Measurements from ENCODE around the gene AGAP1. TPM values are rescaled to one million over a fixed set of nuclear protein-coding genes. Genes with fewer than 3 reads are reported as not detected.

AGAP1 gene
- total RNA-seq, 2 experiments from 2014 or later: 0.95 to 1.1 TPM

GRCh38 chr2:236179236-236180075 lies 685.6 kb downstream of the AGAP1 start:
- intact Hi-C loops (cut with micrococcal nuclease): loop anchor here (1.0 to 10.0 kb wide), 3 partner anchors 9 to 505 kb away; no protein-coding TSS in a partner anchor
- Mint-ChIP-seq H3K36me3 (ENCODE audit: low read depth) (no peaks in the 10 kb centered on the region), H3K27ac (no peak overlapping the region), H3K4me1 (ENCODE audit: low read depth) (peaks cover 12% of the 10 kb centered on the region), H3K27me3 (ENCODE audit: low read depth) (peaks cover 77% of the 10 kb centered on the region), H3K4me3 (no peak overlapping the region), H3K9me3 (no peaks in the 10 kb centered on the region)
- CTCF ChIA-PET: interaction anchor here (1.1 to 7.8 kb wide), 2 partner anchors 246 to 398 kb away, joined by 3 to 44 read pairs; no protein-coding TSS in a partner anchor
- DNase-seq: no peak

- Mint-ChIP-seq H3K27me3 (ENCODE audit: low read depth) (peaks cover 76% of the 10 kb centered on the region), H3K9me3 (no peaks in the 10 kb centered on the region), H3K36me3 (ENCODE audit: low read depth) (peaks cover 2% of the 10 kb centered on the region), H3K27ac (no peak overlapping the region), H3K4me1 (ENCODE audit: low read depth) (peaks cover 12% of the 10 kb centered on the region), H3K4me3 (no peak overlapping the region)
- DNase-seq: no peak
- CTCF ChIA-PET: interaction anchor here (0.7 to 7.8 kb wide), 10 partner anchors 8 to 434 kb away, joined by 3 to 44 read pairs (median 3); no protein-coding TSS in a partner anchor
- intact Hi-C loops (cut with micrococcal nuclease): loop anchor here (2.0 kb wide), 1 partner anchor 243 kb away; no protein-coding TSS in a partner anchor
Observed at GRCh38 chr2:236180076-236180816, 686.4 kb downstream of the AGAP1 start.

GRCh38 chr2:236180831-236181453 lies 687.1 kb downstream of the AGAP1 start:
- Mint-ChIP-seq H3K9me3 (no peaks in the 10 kb centered on the region), H3K4me3 (no peak overlapping the region), H3K27me3 (ENCODE audit: low read depth) (peaks cover 74% of the 10 kb centered on the region), H3K4me1 (ENCODE audit: low read depth) (peaks cover 12% of the 10 kb centered on the region), H3K27ac (no peak overlapping the region), H3K36me3 (ENCODE audit: low read depth) (peaks cover 2% of the 10 kb centered on the region)
- intact Hi-C loops (cut with micrococcal nuclease): loop anchor here (1.0 to 2.0 kb wide), 3 partner anchors 244 to 415 kb away; no protein-coding TSS in a partner anchor
- DNase-seq: peak; percentile 61
- CTCF ChIA-PET: interaction anchor here (0.7 to 7.8 kb wide), 11 partner anchors 9 to 435 kb away, joined by 3 to 44 read pairs (median 3); no protein-coding TSS in a partner anchor

All from activated naive CD4-positive, alpha-beta T cell treated with anti-CD3 and anti-CD28 coated beads for 36 hours (primary cell).